Stimulated activated CD4-positive, alpha-beta T cell treated with anti-CD3 and anti-CD28 coated beads, Interleukin-1b, Interleukin-23, amount 100 ng/mL, for 24 hours (primary cell): Measurements from ENCODE around the gene DEFB131A.
"Not testable (repeated sequence)": the region's sequence is repeated elsewhere in the genome, so short reads cannot be mapped to it uniquely, and the experiment has no call there.

Source experiments
- DNase-seq, 4 experiments: peaks; one replicate each; pipeline ENCODE4 v3.0.0-alpha.2; 2020; ENCODE audit warnings: low read depth in 4 of 4, low spot score in 1 of 4

Gene DEFB131A

GRCh38 chr4:9494256-9495035 lies 50.2 kb downstream of the DEFB131A start:
- DNase-seq, result not testable (repeated sequence)

GRCh38 chr4:9495443-9495842 lies 51.2 kb downstream of the DEFB131A start:
- peak; percentile 46 to 64 (median 55) for DNase-seq

- DNase-seq, result not testable (repeated sequence)
Observed at GRCh38 chr4:9497575-9498467, 53.6 kb downstream of the DEFB131A start.

GRCh38 chr4:9498468-9499040 lies 54.3 kb downstream of the DEFB131A start:
- DNase-seq, result not testable (repeated sequence)

- not testable (repeated sequence) for DNase-seq
Observed at GRCh38 chr4:9499974-9500487, 55.8 kb downstream of the DEFB131A start.
